Activated T-cell treated with anti-CD3 and anti-CD28 coated beads, Interleukin-2, amount 50 U/mL, for 24 hours (primary cell): ENCODE data around the gene BMS1.
"Not testable (repeated sequence)": the region's sequence is repeated elsewhere in the genome, so short reads cannot be mapped to it uniquely, and the experiment has no call there.

ENCODE experiments used
- DNase-seq: peaks from one replicate; pipeline ENCODE4 v3.0.0-alpha.2; 2020
- H3K27ac Mint-ChIP-seq: 2 replicates; pipeline ENCODE4 v1.8.0; 2020; ENCODE audit warnings: mild to moderate bottlenecking, mixed read lengths
- H3K27me3 Mint-ChIP-seq: 2 replicates; pipeline ENCODE4 v1.8.0; 2020; ENCODE audit warnings: mixed read lengths
- H3K36me3 Mint-ChIP-seq: 2 replicates; pipeline ENCODE4 v1.8.0; 2020; ENCODE audit warnings: low read depth, mixed read lengths
- H3K4me1 Mint-ChIP-seq: 2 replicates; pipeline ENCODE4 v1.8.0; 2020; ENCODE audit warnings: low read depth, mixed read lengths
- H3K4me3 Mint-ChIP-seq: 2 replicates; pipeline ENCODE4 v1.8.0; 2020; ENCODE audit warnings: mild to moderate bottlenecking, moderate library complexity, mixed read lengths
- H3K9me3 Mint-ChIP-seq: 2 replicates; pipeline ENCODE4 v1.8.0; 2020; ENCODE audit warnings: mixed read lengths

The BMS1 gene, protein sequence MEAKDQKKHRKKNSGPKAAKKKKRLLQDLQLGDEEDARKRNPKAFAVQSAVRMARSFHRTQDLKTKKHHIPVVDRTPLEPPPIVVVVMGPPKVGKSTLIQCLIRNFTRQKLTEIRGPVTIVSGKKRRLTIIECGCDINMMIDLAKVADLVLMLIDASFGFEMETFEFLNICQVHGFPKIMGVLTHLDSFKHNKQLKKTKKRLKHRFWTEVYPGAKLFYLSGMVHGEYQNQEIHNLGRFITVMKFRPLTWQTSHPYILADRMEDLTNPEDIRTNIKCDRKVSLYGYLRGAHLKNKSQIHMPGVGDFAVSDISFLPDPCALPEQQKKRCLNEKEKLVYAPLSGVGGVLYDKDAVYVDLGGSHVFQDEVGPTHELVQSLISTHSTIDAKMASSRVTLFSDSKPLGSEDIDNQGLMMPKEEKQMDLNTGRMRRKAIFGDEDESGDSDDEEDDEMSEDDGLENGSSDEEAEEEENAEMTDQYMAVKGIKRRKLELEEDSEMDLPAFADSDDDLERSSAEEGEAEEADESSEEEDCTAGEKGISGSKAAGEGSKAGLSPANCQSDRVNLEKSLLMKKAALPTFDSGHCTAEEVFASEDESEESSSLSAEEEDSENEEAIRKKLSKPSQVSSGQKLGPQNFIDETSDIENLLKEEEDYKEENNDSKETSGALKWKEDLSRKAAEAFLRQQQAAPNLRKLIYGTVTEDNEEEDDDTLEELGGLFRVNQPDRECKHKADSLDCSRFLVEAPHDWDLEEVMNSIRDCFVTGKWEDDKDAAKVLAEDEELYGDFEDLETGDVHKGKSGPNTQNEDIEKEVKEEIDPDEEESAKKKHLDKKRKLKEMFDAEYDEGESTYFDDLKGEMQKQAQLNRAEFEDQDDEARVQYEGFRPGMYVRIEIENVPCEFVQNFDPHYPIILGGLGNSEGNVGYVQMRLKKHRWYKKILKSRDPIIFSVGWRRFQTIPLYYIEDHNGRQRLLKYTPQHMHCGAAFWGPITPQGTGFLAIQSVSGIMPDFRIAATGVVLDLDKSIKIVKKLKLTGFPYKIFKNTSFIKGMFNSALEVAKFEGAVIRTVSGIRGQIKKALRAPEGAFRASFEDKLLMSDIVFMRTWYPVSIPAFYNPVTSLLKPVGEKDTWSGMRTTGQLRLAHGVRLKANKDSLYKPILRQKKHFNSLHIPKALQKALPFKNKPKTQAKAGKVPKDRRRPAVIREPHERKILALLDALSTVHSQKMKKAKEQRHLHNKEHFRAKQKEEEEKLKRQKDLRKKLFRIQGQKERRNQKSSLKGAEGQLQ

DNA sequence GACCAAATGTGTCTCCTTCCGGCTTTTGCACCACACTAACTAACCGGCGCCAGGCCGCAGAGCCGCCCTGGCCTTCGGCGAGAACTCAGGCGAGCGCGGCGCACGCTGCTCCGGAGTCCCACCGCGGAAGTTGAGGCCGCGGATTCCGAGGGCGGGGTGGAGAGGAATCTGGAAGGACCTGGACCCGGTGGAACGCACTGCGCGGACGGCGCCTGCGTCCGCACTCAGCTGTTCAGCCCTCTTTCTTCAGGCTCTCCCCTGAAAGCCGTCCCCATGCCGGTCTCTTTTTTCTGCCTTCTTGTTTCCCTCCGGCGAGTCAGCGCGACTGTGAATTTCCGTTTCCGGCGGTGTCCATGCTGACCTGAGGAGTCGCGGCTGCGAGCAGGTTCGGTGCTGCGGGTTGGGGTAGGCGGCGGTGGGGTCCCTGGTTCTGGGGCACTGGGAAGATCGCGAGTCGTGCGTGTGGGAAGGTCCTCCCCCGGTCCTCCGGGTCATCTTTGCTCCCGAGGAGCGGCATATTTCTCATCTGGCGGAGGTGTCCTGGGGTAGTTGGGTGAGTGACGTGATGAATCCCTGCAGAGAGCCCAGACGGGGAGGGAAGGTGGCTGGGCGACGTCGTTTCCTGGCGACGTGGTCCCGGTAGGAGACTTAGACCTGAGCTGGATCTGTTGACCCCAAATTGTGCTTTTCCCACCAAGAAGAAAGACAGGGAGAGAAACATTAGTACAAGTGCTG lies at the start of gene BMS1:
Gene BMS1 (plus strand): TSS at position 350 of the 735 bp plus-strand sequence. CDS start 1,600 bp downstream, outside the sequence.
- H3K36me3 Mint-ChIP-seq, result peaks cover 49% of the 10 kb centered on the region

DNA sequence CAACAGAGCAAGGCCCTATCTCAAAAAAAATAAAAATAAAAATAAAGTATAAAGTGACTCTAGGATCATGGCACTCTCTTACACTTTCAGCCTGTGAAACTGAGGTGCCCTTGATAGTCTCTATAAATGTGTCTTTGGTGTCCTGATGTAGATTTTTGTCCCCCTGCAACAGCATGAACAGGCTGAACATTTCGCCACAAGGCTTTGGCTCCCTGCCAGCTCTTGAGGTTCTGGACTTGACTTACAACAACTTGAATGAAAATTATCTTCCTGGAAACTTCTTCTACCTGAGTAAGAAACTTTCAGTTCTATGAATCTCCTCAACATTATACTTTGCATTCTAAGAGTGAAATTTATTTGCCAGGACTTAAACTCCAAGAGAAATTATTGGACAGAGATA lies 48.1 kb upstream of the BMS1 start:
- no peak overlapping the region for H3K27ac Mint-ChIP-seq
- no peaks in the 10 kb centered on the region for H3K36me3 Mint-ChIP-seq
- H3K4me1 Mint-ChIP-seq, result no peaks in the 10 kb centered on the region
- no peaks in the 10 kb centered on the region for H3K9me3 Mint-ChIP-seq
- no peak for DNase-seq
- peaks cover 47% of the 10 kb centered on the region for H3K27me3 Mint-ChIP-seq
- H3K4me3 Mint-ChIP-seq, result no peak overlapping the region

More for the DNA sequence above, at the start of gene BMS1:
- peak; percentile 95 for DNase-seq
- H3K4me1 Mint-ChIP-seq, result peaks cover 36% of the 10 kb centered on the region
- H3K9me3 Mint-ChIP-seq, result no peaks in the 10 kb centered on the region
- peak within 1 kb of the TSS; percentile 97 for H3K27ac Mint-ChIP-seq
- peak within 1 kb of the TSS; percentile 90 for H3K4me3 Mint-ChIP-seq
- H3K27me3 Mint-ChIP-seq, result peaks cover 2% of the 10 kb centered on the region

DNA sequence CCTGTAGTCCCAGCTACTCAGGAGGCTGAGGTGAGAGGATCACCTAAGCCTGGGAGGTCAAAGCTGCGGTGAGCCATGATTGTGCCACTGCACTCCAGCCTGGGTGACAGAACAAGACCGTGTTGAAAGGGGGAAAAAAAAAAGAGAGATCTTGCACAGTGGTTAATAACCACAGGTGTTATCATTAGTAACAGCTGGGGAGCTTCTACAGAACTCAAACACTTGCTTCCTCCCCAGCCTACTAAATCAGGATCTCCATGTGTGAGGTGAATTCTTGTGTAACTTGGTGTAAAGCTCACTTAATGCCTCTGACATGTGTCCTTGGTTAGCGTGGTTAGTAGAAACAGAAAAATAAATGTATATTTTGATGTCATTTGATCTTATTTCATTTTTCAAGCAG lies 43.9 kb upstream of the BMS1 start:
- Mint-ChIP-seq H3K36me3 (no peaks in the 10 kb centered on the region), H3K27me3 (peaks cover 35% of the 10 kb centered on the region), H3K4me1 (no peaks in the 10 kb centered on the region), H3K27ac (no peak overlapping the region), H3K4me3 (no peak overlapping the region), H3K9me3 (peaks cover 19% of the 10 kb centered on the region)
- DNase-seq, result no peak

DNA sequence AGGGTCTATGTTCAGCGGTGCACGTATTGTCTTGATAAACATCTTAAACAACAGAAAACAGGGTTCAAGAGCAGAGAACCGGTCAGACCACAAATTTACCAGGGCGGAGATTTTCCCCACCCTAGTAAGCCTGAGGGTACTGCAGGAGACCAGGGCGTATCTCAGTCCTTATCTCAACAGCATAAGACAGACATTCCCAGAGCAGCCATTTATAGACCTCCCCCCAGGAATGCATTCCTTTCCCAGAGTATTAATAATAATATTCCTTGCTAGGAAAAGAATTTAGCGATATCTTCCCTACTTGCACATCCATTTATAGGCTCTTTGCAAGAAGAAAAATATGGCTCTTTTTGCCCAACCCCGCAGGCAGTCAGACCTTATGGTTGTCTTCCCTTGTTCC lies 41.1 kb upstream of the BMS1 start:
- not testable (repeated sequence) for DNase-seq, H3K4me3 Mint-ChIP-seq, H3K27ac Mint-ChIP-seq, H3K4me1 Mint-ChIP-seq, H3K36me3 Mint-ChIP-seq
- Mint-ChIP-seq H3K9me3 (peaks cover 19% of the 10 kb centered on the region), H3K27me3 (peaks cover 32% of the 10 kb centered on the region)

DNA sequence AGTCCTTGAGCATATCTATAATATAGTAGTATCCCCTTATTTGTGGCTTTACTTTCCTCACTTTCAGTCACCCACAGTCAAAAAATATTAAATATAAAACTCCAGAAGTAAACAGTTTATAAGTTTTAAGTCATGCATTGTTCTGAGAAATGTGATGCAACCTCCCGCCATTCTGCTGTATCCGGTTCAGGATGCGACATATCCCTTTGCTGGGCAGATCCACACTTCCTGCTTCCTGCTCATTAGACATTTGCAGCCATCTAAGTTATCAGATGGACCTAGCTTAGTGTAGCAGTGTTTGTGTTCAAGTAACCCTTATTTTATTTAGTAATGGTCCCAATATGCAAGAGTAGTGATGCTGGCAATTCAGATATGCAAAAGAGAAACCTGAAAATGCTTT lies 38.9 kb upstream of the BMS1 start:
- Mint-ChIP-seq H3K9me3 (peaks cover 19% of the 10 kb centered on the region), H3K4me1 (no peaks in the 10 kb centered on the region), H3K4me3 (no peak overlapping the region), H3K27me3 (peaks cover 21% of the 10 kb centered on the region), H3K36me3 (no peaks in the 10 kb centered on the region), H3K27ac (no peak overlapping the region)
- DNase-seq, result no peak

DNA sequence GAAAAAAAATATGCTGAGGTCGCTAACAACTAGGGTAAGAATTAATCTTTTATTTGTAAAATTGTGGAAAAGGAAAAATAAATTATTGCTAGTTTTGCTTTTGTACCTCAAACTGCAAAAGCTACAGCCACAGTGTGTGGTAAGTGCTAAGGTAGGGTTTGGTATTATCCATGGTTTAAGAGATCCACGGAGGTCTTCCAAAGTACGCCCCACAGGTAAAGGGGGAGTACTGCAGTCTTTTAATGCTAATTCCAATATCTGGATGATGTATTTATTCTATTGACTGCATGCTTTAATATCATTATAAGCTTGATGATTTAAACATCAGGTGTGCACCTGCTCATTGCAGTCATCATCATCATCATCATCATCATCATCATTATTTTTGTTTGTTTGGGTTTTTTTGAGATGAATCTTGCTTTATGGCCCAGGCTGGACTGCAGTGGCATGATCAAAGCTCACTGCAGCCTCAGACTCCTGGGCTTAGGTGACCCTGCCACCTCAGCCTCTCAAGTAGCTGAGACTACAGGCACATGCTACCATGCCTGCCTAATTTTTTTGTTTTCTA lies 38.4 kb upstream of the BMS1 start:
- Mint-ChIP-seq H3K4me3 (no peak overlapping the region), H3K9me3 (peaks cover 19% of the 10 kb centered on the region), H3K36me3 (no peaks in the 10 kb centered on the region), H3K27ac (no peak overlapping the region), H3K27me3 (peaks cover 23% of the 10 kb centered on the region), H3K4me1 (no peaks in the 10 kb centered on the region)
- DNase-seq, result no peak

DNA sequence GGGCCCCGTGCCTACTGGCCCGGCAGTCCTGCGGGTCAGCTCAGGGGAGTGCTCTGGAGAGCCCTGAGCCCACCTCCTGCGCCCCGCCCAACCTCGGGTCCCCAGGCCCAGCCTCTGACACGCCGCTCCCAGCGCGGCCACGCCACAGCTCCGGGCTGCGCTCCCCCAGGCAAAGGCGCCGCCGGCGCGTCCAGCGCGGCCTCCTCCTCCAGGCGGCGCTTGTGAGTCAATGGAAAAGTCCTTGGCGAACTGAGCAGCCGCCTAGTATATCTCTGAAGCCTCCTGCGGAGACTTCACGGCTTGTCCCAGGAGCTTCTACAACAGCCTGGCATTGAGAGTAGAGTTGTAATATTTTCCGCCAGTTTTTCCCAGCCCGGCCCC lies 29.5 kb upstream of the BMS1 start:
- no peaks in the 10 kb centered on the region for H3K9me3 Mint-ChIP-seq
- peaks cover 77% of the 10 kb centered on the region for H3K27me3 Mint-ChIP-seq
- no peak overlapping the region for H3K27ac Mint-ChIP-seq

DNA sequence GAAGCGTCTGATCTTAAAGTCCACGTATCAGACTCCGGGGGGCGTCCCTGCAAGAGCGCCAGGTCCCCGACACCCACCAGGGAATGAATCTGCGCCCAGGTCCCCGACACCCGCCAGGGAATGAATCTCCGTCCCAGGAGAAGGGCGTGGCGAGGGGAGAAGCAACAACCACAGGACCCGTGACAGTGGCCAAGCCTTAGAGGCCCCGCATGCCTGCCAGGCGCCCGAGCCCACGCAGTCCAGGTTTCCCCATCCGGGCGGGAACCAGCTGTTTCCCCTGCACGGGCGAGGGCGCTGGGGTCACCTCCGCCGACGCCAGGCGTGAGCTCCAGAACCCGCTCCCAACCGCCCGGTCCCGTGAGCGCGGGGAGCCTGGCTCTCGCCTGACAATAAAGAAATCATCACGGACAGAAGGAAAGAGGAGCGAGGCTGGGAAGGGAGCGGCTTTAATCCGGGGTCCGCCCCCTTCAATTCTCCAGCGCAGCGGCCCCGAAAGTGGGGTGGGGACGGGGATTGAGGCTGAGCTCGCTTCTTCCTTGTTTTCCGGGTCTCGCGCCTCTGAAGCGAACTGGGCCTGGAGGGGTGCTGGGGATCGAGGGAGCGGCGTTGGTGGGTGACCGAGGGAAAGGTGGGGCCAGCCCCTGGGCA lies 29.0 kb upstream of the BMS1 start:
- no peak for DNase-seq
- Mint-ChIP-seq H3K36me3 (no peaks in the 10 kb centered on the region), H3K27me3 (peaks cover 76% of the 10 kb centered on the region), H3K4me3 (peak overlapping the region; percentile 72), H3K27ac (no peak overlapping the region), H3K9me3 (no peaks in the 10 kb centered on the region), H3K4me1 (peaks cover 9% of the 10 kb centered on the region)

More for the DNA sequence above, 29.5 kb upstream of the BMS1 start:
- no peaks in the 10 kb centered on the region for H3K36me3 Mint-ChIP-seq
- peaks cover 9% of the 10 kb centered on the region for H3K4me1 Mint-ChIP-seq
- peak; percentile 89 for DNase-seq
- H3K4me3 Mint-ChIP-seq, result peak overlapping the region; percentile 72

DNA sequence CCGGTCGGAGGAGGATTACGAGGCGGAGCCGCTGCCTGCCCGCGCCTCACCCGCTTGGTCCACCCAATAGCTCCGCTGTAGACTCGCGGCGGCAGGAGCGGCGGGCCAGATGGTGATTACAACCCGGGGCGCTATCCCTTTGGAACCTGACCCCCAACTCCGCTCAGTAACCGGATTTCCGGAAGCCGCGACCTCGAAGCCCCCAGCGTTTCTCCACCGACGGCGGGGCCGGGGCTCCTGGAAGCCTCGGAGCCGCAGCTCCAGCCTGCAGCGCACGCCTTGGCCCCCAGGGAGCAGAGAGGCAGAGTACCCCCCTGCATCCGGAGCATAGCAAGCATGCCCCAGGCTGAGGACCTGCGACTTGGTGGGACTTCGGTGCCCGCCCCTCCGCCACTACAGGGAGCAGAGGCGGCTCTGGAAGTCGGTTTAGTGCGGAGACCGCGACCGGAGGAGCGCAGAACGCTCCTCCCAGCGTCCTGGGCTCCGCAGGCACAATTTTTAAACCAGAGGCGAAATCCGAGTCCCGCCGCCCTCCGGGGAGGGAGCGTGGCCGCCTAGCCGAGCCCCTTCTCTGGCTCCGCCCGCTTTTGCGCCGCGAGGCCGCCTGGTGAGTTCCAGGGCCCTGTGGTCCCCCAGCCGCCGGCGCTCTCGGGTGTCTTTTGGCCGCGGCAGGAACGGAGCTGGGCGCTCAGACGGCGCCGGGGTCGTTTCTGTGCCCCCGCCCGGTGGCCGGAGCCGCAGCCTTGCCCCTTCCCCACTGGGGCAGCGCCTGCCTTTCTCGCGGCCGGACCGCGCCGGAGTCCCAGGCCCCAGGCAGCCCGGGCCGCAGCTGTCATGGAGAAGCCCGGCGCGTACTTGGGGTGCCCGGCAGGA lies 28.2 kb upstream of the BMS1 start:
- DNase-seq, result peak; percentile 62
- H3K9me3 Mint-ChIP-seq, result no peaks in the 10 kb centered on the region
- H3K27ac Mint-ChIP-seq, result no peak overlapping the region
- no peaks in the 10 kb centered on the region for H3K36me3 Mint-ChIP-seq
- peak overlapping the region; percentile 72 for H3K4me3 Mint-ChIP-seq
- H3K4me1 Mint-ChIP-seq, result peaks cover 9% of the 10 kb centered on the region
- H3K27me3 Mint-ChIP-seq, result peaks cover 77% of the 10 kb centered on the region

DNA sequence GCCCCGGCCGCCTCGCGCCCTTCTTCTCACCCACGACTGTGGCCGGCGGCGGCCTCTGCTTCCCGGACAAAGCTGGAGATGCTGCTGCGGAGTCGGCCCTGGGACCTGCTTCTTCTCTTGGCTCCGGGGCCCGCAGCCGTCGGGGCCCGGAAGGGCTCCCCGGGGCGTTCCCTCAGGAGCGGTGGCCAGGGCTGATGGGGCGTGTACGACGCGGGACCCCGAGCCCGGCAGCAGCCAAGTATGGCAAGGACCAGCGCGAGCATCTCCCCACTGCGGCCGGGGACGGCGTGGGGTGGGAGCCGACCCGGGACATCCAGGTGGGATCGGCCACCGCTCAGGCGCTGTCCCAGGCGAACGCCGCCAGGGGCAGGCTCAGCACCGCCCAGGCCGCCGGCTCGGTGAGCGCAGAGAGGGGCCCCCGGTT lies 27.6 kb upstream of the BMS1 start:
- H3K27ac Mint-ChIP-seq, result no peak overlapping the region
- H3K4me3 Mint-ChIP-seq, result no peak overlapping the region
- H3K36me3 Mint-ChIP-seq, result no peaks in the 10 kb centered on the region
- peaks cover 9% of the 10 kb centered on the region for H3K4me1 Mint-ChIP-seq
- H3K27me3 Mint-ChIP-seq, result peaks cover 75% of the 10 kb centered on the region
- no peaks in the 10 kb centered on the region for H3K9me3 Mint-ChIP-seq
- peak; percentile 44 for DNase-seq

DNA sequence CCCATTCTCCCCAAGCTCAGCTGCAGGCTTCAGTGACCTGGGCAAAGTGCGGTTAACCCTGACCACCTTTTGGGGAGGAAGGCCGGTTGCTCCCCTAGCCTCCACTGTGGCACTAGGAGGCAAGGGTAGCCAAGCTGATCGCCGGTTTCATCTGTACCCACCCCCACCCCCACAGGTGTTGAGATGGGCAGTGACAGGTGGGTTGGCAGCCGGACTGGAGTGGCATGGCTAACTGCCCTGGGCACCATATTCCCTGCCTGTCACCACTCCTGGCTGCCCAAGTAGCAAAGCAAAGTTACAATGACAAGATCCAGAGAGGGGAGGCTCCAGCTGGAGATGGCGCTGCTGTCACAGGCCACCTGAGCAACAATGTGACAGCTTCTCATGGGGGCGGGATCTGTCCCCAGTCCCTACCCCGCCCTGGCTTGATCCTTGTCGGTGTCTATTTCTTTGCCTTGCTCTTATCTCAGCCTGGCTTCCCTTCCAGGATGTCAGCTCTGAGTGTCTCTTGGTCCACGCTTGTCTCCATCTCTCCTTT lies 27.0 kb upstream of the BMS1 start:
- Mint-ChIP-seq H3K27ac (no peak overlapping the region), H3K27me3 (peaks cover 78% of the 10 kb centered on the region), H3K4me3 (peak overlapping the region; percentile 33), H3K4me1 (peaks cover 9% of the 10 kb centered on the region), H3K9me3 (no peaks in the 10 kb centered on the region), H3K36me3 (no peaks in the 10 kb centered on the region)
- DNase-seq, result no peak

DNA sequence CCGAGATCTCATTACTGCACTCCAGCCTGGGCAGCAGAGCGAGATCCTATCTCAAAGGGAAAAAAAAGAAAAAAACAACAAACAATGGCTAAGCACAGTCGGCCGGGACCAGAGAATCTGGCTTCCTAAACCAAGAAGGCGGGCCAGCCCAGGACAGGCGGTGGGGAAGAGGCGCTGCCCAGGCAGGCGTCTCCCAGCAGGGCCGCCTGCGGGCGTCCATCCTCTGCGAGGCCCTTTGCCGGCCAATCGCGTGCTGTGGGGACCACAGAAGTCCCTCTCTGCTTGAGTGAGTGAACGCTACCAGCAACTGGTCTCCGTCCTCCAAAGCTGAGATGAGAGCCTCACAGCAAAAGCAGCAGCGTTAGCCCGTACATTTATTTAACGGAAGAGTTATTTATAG lies 14.7 kb upstream of the BMS1 start:
- H3K27ac Mint-ChIP-seq, result no peak overlapping the region
- no peaks in the 10 kb centered on the region for H3K36me3 Mint-ChIP-seq
- H3K4me3 Mint-ChIP-seq, result no peak overlapping the region
- H3K9me3 Mint-ChIP-seq, result peaks cover 2% of the 10 kb centered on the region
- H3K27me3 Mint-ChIP-seq, result peaks cover 45% of the 10 kb centered on the region
- DNase-seq, result no peak
- H3K4me1 Mint-ChIP-seq, result no peaks in the 10 kb centered on the region
